SKM-1 (cell line): Measurements from ENCODE around the gene ACER3.
"Not testable (repeated sequence)": the region's sequence is repeated elsewhere in the genome, so short reads cannot be mapped to it uniquely, and the experiment has no call there.

Source experiments
- DNase-seq: peaks from one replicate; lab custom pipeline; 2025; ENCODE audit not compliant: unreplicated experiment; lab: John Stamatoyannopoulos, UW

The ACER3 gene

GRCh38 chr11:76987203-76987602 is 126.5 kb downstream of the ACER3 start:
- no peak for DNase-seq

- no peak for DNase-seq
These were observed 129.9 kb downstream of the ACER3 start for GRCh38 chr11:76990628-76991027.

DNA sequence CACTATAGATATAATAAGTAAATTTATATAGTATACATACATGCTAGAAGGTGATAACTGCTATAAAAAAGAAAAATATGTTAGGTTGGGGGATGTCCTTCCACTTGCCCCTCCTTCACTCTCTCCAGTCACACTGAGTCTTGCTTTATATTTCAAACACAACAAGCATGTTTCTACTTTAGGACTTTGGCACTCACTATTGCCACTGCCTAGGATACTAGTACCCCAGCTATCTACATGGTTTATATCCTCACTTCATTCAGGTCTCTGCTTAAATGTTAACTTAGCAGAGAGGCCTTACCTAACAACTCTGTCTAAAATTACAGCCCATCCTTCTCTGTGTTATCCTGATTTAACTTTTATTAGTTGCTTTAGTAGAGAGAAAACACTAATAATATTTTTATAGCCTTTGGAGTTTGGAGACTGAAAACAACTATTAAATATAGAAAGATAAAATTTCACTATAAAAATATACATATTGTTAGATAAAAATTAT is 134.4 kb downstream of the ACER3 start:
- no peak for DNase-seq

- no peak for DNase-seq
These were observed 136.8 kb downstream of the ACER3 start for GRCh38 chr11:76997512-76997911.

GRCh38 chr11:76999597-76999996 is 138.9 kb downstream of the ACER3 start:
- no peak for DNase-seq

DNA sequence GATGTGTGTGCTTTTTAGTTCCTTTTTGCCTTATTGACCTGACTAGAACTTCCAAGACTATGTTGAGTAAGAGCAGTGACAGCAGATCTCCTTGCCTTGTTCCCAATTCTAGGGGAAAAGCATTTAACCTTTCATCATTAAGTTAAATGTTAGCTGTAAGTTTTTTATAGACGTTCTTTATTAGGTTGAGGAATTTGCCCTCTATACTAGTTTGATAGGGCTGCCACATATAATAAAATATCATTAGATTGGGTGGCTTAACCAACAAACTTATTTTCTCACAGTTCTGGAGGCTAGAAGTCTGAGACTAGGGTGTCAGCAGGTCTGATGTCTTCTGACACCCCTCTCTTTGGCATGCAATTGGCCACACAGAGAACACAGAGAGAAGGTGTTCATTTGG is 140.9 kb downstream of the ACER3 start:
- no peak for DNase-seq

GRCh38 chr11:77002776-77003175 is 142.1 kb downstream of the ACER3 start:
- no peak for DNase-seq

- DNase-seq, result no peak
These were observed 143.2 kb downstream of the ACER3 start for GRCh38 chr11:77003963-77004362.

- DNase-seq, result no peak
These were observed 148.9 kb downstream of the ACER3 start for GRCh38 chr11:77009533-77010160.

- no peak for DNase-seq
These were observed 154.0 kb downstream of the ACER3 start for GRCh38 chr11:77014669-77015068.

- not testable (repeated sequence) for DNase-seq
These were observed 157.7 kb downstream of the ACER3 start for GRCh38 chr11:77018396-77018924.

DNA sequence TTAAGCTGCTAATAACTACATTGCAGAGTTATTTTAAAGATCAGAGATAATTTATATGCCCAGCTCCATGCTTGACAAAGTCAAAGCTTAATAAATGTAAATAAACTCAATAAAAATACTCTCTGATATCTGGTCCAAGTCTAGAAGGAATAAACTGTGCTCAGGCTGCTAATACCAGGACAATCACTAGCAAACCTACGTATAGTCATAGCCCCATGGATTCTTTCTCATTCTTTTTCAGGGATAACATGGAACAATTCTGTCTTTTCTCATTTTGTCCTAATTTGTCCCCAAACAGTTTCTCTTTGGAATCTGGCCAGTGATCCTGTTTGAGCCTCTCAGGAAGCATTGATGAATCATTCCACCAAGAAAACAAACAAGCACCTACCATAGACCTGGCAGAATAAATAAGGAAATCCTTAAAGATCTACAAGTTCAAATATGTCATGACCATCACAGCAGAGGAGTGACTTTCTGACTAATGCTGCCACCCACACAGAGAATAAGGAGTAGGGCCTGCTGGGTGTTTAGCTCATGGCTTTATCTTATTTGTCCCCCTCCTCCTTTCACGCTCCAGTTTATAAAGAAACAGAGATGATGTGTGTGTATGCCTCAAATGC is 159.4 kb downstream of the ACER3 start:
- no peak for DNase-seq

- no peak for DNase-seq
These were observed 160.0 kb downstream of the ACER3 start for GRCh38 chr11:77020734-77021133.

GRCh38 chr11:77024745-77025144 is 164.0 kb downstream of the ACER3 start:
- DNase-seq, result no peak

GRCh38 chr11:77026221-77026620 is 165.5 kb downstream of the ACER3 start:
- DNase-seq, result no peak

DNA sequence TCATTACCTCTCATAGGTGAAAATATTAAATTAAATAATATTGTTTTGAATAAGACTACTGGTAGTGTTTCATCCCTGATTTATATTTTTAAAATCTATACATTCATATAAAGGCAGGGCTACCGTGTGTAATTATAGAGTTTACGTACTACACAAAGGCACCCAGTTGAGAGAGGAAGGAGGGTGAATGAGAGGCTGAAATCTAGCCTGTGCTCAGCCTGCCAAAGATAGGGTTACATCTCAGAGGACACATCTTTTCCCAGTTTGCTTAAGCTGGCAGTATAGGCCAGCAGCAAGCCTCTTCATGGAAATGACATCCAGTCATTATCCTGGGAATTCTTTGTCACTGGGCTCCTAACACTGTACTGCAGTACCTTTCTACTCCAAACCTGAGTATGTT is 166.0 kb downstream of the ACER3 start:
- no peak for DNase-seq

DNA sequence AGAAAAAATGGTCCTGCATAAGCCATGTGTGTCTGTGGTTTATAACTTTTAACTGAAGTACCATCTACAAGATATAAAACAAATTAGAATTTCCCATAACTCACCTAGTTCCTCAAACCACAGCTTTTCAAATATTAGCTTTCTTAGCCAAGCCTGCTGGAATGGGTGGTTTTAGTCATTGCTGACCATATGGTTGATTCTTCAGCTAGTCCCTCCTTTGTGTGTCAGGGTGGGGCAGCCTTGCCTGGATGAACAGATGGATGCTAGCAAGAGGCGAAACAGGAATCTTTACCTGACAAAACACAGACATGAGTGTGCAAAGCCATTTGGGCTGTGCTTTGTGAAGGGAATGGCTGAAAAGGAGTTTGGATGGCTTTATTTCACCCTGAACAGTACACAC is 166.6 kb downstream of the ACER3 start:
- DNase-seq, result no peak

- DNase-seq, result no peak
These were observed 169.1 kb downstream of the ACER3 start for GRCh38 chr11:77029829-77030228.

GRCh38 chr11:77030834-77031414 is 170.2 kb downstream of the ACER3 start:
- DNase-seq, result no peak

- DNase-seq, result no peak
These were observed 170.9 kb downstream of the ACER3 start for GRCh38 chr11:77031599-77031998.

DNA sequence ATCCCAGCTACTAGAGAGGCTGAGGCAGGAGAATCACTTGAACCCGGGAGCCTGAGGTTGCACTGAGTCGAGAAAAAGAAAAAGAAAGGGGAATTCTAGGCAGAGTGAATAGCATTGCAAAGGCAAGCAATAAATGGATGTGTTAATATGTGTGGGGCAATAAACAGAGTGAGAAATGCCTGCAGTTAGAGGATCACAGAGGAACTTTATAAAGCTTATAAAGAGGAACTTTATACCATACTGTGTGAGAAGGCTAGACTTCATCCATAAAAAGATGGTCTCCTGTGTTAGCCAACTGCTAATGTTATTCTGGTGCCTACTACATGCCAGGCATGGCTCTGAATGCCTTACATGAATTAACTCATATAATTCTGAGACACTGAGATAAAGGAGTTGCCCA is 174.3 kb downstream of the ACER3 start:
- DNase-seq, result peak; percentile 29

- DNase-seq, result no peak
These were observed 174.9 kb downstream of the ACER3 start for GRCh38 chr11:77035580-77035979.
